Activated T-cell treated with anti-CD3 and anti-CD28 coated beads for 4 hours (primary cell): ENCODE results near the gene RUNX1.
"Not testable (repeated sequence)": the region's sequence is repeated elsewhere in the genome, so short reads cannot be mapped to it uniquely, and the experiment has no call there.

Experiments
- DNase-seq: peaks from one replicate; pipeline ENCODE4 v3.0.0-alpha.2; 2020

Gene RUNX1

GRCh38 chr21:34819357-34819999 is 229.6 kb downstream of the RUNX1 start:
- no peak for DNase-seq

DNA sequence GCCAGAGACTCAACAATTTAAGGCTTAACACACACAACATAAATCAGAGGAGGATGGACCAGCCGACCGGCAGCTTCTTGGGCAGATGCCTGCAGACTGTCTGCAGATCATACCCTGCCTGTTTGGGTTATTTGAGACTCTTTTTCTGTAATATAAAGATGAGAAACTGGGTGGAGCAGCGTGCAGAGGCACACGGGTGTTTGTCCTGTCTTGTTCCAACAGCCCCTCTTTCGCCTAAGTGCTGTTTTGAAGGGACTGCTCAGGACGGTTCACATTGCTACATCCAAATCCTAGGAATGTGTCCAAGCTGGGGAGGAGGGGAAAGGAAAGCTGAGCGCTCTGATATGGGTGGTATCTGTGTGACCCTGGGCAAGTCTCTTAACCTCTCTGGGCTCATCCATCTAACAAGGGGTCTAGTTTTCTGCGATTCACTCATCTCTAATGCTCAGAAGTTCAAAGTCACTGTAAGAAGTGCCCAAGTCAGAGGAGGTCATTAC is 230.4 kb downstream of the RUNX1 start:
- no peak for DNase-seq

DNA sequence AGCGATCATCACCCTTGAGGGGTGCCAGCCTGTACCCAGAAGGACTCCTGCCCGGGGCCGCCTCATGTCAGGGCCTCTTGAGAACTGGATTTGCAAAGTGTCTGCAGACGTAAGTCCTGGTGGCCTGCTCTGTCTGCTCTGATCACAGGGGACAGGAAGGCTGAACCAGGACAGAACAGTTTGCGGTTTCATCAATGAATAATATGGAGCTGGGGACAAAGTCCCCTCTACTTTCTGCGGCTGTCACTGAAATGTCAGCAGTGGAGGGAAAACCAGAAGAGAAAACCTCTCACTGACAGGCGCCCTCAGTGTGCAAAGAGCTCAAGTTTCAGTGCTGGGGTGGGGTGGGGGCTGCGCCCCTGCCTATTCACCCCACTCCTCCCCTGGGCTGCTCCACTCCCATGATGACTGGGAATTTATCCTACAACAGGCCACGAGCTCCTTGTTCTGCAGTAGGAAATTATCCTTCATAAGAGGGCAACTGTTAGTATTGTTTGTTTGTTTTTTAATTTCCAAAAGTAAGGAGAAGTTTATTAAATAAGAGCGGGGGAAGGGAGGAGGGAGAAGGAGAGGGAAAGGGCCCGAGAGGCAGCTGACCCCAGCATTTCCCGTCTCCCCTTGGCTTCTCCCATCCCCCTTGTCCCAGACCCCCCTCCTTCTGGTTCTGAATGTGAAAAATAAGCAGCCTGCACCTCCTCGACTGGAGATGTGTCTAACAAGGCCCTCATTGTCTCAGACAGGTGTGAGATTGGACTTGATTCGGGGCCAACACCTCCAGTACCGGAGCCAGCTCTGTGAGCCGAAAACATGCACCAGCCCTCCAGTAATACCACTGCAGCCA is 231.1 kb downstream of the RUNX1 start:
- no peak for DNase-seq

DNA sequence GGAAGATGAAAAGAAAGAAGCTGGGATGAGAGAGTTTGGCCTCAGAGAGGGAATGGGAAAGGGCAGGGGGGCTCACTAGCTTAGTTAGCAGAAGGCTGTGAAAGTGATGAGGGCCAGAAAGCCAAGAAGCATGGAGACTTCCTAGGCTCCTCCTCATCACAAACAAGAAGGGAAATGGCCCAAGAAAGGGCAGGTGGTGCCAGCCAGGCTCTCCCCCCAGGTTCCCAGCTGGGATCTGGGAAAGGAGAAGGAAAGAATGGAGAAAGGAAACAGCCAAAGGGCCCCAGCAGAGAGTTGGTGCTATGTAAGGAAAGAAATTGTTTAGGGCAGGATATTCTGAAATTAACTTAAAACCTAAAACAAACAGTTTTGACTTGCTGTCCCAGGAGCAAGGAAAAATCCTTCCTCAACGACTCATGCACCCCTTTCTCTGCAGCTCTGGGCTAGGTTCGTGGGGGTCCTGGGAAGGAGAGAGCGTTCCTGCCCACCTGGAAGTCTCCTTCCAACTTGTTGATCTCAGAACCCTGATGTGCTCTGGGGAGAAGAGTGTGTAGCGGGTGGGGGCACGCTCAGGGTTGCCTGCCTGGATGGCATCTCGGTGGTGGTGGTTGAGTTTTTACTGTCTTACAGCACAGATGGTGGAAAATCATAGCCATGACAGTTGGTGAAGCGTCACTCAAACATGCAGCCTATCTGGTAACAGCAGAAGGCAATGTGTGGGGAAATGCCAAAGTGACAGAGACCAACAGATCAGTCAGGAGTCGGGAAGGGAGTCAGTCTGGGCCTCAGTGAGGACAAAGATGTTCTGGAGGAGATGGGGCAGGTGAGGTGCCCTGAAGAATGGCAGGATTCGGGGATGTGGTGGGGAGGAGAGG is 233.0 kb downstream of the RUNX1 start:
- no peak for DNase-seq

GRCh38 chr21:34814529-34814951 is 234.6 kb downstream of the RUNX1 start:
- no peak for DNase-seq

- no peak for DNase-seq
These were observed 235.7 kb downstream of the RUNX1 start for GRCh38 chr21:34813266-34813894.

- no peak for DNase-seq
These were observed 236.4 kb downstream of the RUNX1 start for GRCh38 chr21:34812504-34813265.

DNA sequence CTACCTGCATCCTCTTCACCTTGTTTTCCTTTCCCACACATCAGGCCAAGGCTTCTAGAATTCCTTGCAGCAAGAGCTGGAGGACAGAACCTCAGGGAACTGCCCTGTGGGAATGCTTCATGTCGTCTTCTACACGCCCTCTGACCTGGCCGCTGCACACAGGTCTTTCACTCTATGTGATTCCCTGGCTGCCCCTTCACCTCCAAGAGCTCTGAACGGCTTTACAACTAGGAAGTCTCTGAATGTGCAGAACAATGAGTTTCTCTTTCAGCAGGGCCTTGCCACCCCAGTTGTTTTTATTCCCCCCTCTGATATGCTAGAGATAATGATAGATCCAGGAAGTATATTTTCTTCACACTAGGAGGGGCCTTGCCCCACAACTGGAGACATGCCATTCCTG is 237.7 kb downstream of the RUNX1 start:
- DNase-seq, result no peak

- no peak for DNase-seq
These were observed 238.3 kb downstream of the RUNX1 start for GRCh38 chr21:34810786-34811185.

DNA sequence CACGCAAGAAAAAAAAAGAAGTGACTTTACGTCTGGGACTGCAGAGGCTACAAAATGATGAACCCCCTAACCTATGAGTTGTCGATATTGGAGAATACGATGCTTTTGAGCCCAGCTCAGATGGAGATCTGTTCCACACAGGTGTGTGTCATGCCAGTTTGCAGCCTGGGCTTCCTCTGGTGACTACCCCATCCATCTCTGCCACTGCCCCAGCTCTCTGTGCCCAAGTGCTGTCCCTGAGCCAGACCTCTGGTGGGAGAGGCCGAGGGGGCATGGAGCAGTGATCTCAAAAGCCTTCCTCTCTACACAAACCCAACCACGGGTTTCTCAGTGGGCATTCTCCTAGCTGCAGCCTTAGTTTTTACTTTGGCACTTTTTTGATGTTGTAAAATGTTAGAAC is 239.3 kb downstream of the RUNX1 start:
- no peak for DNase-seq

DNA sequence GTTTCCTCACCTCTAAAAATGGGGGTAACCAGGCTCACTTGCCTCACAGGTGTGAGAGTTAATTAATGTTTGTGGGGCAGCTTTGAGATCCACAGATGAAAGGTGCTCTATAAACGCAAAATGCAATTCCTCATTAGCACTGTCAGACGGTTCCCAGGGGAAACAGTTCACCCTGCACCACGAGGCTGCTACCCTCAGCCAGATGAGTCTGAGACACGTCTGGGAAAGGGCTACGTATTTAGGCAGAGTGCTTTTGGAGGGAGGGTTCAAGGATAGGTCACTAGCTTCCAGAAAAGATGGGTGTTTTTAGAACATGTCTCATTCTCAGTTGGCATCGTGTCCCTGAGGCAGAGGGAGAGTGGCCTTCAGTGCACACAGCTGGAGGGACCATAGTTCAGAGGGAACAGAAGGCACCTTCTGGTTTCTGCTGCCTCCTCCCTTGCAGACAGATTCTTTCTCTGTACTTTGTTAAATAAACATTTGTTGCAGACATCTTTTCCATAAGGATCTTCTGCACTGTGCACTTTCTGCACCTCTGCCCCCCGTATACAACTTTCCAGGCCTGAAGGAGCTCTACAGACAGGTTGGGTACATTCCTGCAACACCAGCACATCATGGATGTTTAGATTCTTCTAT is 240.4 kb downstream of the RUNX1 start:
- no peak for DNase-seq

GRCh38 chr21:34807881-34808568 is 241.1 kb downstream of the RUNX1 start:
- DNase-seq, result peak; percentile 36

DNA sequence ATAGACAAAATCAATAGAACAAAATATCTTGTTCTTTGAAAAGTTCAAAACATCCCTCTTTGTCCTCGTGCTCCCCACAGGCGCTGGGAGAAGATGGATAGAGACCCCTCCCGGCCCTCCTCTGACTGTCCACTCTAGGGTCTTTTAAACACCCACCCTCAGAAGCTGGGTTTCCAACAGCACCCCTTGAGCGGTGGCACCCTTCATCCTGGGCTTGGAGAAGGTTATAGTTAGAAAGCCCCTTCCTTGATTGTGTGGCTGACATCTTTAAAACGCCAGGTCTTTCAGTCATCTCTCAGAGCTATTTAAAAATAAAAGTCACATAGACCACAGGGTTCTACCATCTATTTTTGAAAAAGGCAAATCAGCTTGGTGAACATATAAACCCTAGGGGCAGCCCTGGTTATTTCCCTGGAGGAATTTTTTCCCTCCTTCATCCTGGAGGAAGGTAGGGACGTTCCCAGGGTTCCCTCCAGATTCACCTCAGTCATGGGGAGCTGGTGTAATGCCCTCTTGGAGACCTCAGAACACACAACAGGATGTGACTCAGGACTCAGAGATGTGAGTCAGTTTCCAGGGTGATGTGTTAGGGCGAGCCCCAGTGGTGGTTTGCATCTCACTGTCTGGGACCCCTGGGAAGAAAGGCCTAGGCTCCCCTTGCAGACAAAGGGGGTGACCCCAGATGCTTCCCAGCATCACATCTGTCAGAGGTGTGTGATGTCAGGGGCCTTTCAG is 241.8 kb downstream of the RUNX1 start:
- DNase-seq, result peak; percentile 58

- no peak for DNase-seq
These were observed 242.7 kb downstream of the RUNX1 start for GRCh38 chr21:34806423-34806822.

- no peak for DNase-seq
These were observed 243.9 kb downstream of the RUNX1 start for GRCh38 chr21:34805157-34805556.

DNA sequence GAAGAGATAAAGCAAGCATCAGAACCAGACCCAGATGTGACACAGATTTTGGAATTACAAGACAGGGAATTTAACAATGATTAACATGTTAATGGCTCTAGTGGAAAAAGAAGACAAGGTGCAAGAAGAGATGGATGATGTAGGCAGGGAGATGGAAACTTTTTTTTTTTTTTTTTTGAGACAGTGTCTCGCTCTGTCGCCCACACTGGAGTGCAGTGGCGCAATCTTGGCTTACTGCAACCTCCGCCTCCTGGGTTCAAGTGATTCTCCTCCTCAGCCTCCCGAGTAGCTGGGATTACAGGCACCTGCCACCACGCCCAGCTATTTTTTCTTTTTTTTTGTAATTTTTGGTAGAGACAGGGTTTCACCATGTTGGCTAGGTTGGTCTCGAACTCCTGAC is 244.5 kb downstream of the RUNX1 start:
- DNase-seq, result not testable (repeated sequence)

- DNase-seq, result no peak
These were observed 245.2 kb downstream of the RUNX1 start for GRCh38 chr21:34803782-34804370.

- no peak for DNase-seq
These were observed 246.8 kb downstream of the RUNX1 start for GRCh38 chr21:34802180-34802899.
